GM19238 (cell line): ENCODE measurements around the gene USP5.
"Not testable (repeated sequence)": the region's sequence is repeated elsewhere in the genome, so short reads cannot be mapped to it uniquely, and the experiment has no call there.

Experiments used
- DNase-seq: peaks from one replicate; pipeline ENCODE4 v3.0.0; 2011; ENCODE audit warnings: low spot score; ENCODE audit not compliant: insufficient read length

USP5 gene

GRCh38 chr12:6863586-6864321 is 11.8 kb downstream of the USP5 start:
- DNase-seq, result no peak

GRCh38 chr12:6865307-6865706 is 13.4 kb downstream of the USP5 start:
- not testable (repeated sequence) for DNase-seq

GRCh38 chr12:6866163-6866919 is 14.4 kb downstream of the USP5 start:
- no peak for DNase-seq

GRCh38 chr12:6866920-6867412 is 15.0 kb downstream of the USP5 start:
- DNase-seq, result no peak

GRCh38 chr12:6867413-6868210 is 15.7 kb downstream of the USP5 start, which contains the start of gene TPI1:
TSS of gene TPI1 (plus strand) at chr12:6867531. CDS start at chr12:6867567, 36 bp downstream.
- DNase-seq, result peak; percentile 83

- no peak for DNase-seq
Measured at GRCh38 chr12:6868211-6869048, 16.5 kb downstream of the USP5 start.

- DNase-seq, result peak; percentile 79
Measured at GRCh38 chr12:6869049-6870021, 17.4 kb downstream of the USP5 start.

- not testable (repeated sequence) for DNase-seq
Measured at GRCh38 chr12:6870304-6870703, 18.4 kb downstream of the USP5 start.

GRCh38 chr12:6871052-6871957 is 19.4 kb downstream of the USP5 start:
- no peak for DNase-seq

GRCh38 chr12:6872073-6873048 is 20.4 kb downstream of the USP5 start:
- peak; percentile 82 for DNase-seq

GRCh38 chr12:6873094-6874014 is 21.4 kb downstream of the USP5 start, which contains the start of gene SPSB2:
TSS of gene SPSB2 (minus strand) at chr12:6873303. CDS start at chr12:6872901, 402 bp downstream.
- peak; percentile 94 for DNase-seq

GRCh38 chr12:6874015-6874368 is 22.0 kb downstream of the USP5 start:
- DNase-seq, result not testable (repeated sequence)

- DNase-seq, result not testable (repeated sequence)
Measured at GRCh38 chr12:6879824-6880223, 27.9 kb downstream of the USP5 start.

- no peak for DNase-seq
Measured at GRCh38 chr12:6883252-6883651, 31.3 kb downstream of the USP5 start.

- DNase-seq, result no peak
Measured at GRCh38 chr12:6883683-6884082, 31.7 kb downstream of the USP5 start.

GRCh38 chr12:6884539-6884938 is 32.6 kb downstream of the USP5 start:
- no peak for DNase-seq
